ENCODE results near the gene DNAJC18.

DNA sequence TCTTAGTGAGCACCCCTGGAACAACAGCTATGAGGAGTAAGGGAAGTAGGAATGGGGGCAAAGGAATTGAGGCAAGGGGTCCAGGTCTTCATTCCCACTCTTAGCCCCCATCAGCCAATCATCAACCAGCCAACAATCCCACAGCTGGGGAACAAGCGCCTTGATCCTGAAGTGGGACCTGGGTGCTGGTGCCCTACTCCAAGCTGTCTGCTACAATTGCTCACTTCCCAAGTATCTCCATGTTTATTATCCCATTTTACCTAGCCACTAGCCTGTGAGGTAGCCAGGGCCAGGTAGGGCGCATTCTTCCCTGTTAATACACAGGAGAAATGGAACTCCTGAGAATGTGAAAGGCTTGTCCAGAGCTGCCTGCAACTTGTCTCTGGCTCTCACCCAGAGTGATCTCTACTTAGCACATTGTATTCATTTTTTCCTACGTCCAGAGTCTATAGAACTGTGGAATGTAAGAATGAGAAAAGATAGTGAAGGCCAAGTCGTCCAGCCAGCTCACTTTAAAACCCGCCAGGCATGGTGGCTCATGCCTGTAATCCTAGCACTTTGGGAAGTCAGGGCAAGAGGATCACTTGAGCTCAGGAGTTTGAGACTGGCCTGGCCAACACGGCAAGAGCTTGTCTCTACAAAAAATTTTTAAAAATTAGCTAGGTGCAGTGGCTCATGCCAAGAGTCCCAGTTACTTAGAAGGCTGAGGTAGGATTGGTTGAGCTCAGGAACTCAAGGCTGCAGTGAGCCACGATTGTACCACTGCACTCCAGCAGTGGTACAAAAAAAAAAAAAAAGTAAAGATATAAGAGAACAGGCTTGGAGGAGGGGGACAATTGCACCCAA lies 6.2 kb upstream of the DNAJC18 start:
- TF ChIP-seq PPARA (CRISPR knock-in tag; IDR thresholded peaks at IDR 0.05; ENCODE audit: borderline replicate concordance) (no peak), SNAI2 (CRISPR knock-in tag; IDR thresholded peaks at IDR 0.05) (no peak), BACH2 (CRISPR knock-in tag; IDR thresholded peaks at IDR 0.05; ENCODE audit: borderline replicate concordance) (no peak), ZC3H10 (CRISPR knock-in tag; IDR thresholded peaks at IDR 0.05) (no peak), CSDC2 (CRISPR knock-in tag; IDR thresholded peaks at IDR 0.05) (no peak), GLIS3 (CRISPR knock-in tag; IDR thresholded peaks at IDR 0.05) (no peak)
